ENCODE data around the gene ANKRD18B.

GRCh38 chr9:33480976-33481375 is 43.1 kb upstream of the ANKRD18B start:
- TF ChIP-seq EZH2 (IDR thresholded peaks at IDR 0.05; ENCODE audit: low read depth, low read length, severe bottlenecking), result no peak
- no peak for TF ChIP-seq CTCF (IDR thresholded peaks at IDR 0.05; ENCODE audit: control extremely low read depth in 1 of 3, insufficient read depth in 1 of 3, low read depth in 1 of 3, low read length in 3 of 3)
- no peak for TF ChIP-seq MAX (IDR thresholded peaks at IDR 0.05)
- no peak for TF ChIP-seq TEAD4 (IDR thresholded peaks at IDR 0.05; ENCODE audit: low read depth, low read length)
- no peak for TF ChIP-seq ZNF274 (IDR thresholded peaks at IDR 0.05; ENCODE audit: borderline replicate concordance, extremely low read depth, low read length)
- no peak for TF ChIP-seq KDM5A (IDR thresholded peaks at IDR 0.05; ENCODE audit: low read length)
- no peak for TF ChIP-seq GTF2F1 (IDR thresholded peaks at IDR 0.05; ENCODE audit: borderline replicate concordance, low read depth, low read length)
- TF ChIP-seq TAF1 (IDR thresholded peaks at IDR 0.05; ENCODE audit: low read depth, low read length), result no peak
- no peak for TF ChIP-seq POLR2AphosphoS5 (IDR thresholded peaks at IDR 0.05; ENCODE audit: low read depth, low read length)
- TF ChIP-seq SAP30 (IDR thresholded peaks at IDR 0.05; ENCODE audit: insufficient read depth, insufficient replicate concordance, low read length), result no peak
- no peak for TF ChIP-seq JUN (IDR thresholded peaks at IDR 0.05; ENCODE audit: low read depth, low read length)
- no peak for TF ChIP-seq CEBPB (IDR thresholded peaks at IDR 0.05; ENCODE audit: low read depth, low read length)
- no peak for TF ChIP-seq EP300 (IDR thresholded peaks at IDR 0.05; ENCODE audit: borderline replicate concordance in 1 of 2, low read depth in 2 of 2, low read length in 2 of 2)
- no peak for TF ChIP-seq RAD21 (IDR thresholded peaks at IDR 0.05 in 1 of 2, conservative IDR thresholded peaks at IDR 0.05 in 1 of 2; ENCODE audit: low read depth in 2 of 2, low read length in 2 of 2)
